T-helper 2 cell treated with Interferon-gamma antibody and Interleukin-4, amounts not matched to agents 5 μg/mL and 100 μg/mL, for 36 hours (primary cell): ENCODE results near the gene GRM8.

Experiments
- DNase-seq: peaks from one replicate; pipeline ENCODE4 v3.0.0; 2021; ENCODE audit warnings: low spot score
- H3K27ac Mint-ChIP-seq: one replicate; pipeline ENCODE4 v1.8.0; 2021; ENCODE audit warnings: mild to moderate bottlenecking, mixed read lengths
- H3K27me3 Mint-ChIP-seq: one replicate; pipeline ENCODE4 v1.8.0; 2021; ENCODE audit warnings: low read depth, mixed read lengths
- H3K36me3 Mint-ChIP-seq: one replicate; pipeline ENCODE4 v1.8.0; 2021; ENCODE audit warnings: low read depth, mixed read lengths
- H3K4me1 Mint-ChIP-seq: one replicate; pipeline ENCODE4 v1.8.0; 2021; ENCODE audit warnings: low read depth, mixed read lengths
- H3K4me3 Mint-ChIP-seq: one replicate; pipeline ENCODE4 v1.8.0; 2022; ENCODE audit warnings: mild to moderate bottlenecking, moderate library complexity, mixed read lengths
- H3K9me3 Mint-ChIP-seq: one replicate; pipeline ENCODE4 v1.8.0; 2021; ENCODE audit warnings: mixed read lengths

Gene GRM8

DNA sequence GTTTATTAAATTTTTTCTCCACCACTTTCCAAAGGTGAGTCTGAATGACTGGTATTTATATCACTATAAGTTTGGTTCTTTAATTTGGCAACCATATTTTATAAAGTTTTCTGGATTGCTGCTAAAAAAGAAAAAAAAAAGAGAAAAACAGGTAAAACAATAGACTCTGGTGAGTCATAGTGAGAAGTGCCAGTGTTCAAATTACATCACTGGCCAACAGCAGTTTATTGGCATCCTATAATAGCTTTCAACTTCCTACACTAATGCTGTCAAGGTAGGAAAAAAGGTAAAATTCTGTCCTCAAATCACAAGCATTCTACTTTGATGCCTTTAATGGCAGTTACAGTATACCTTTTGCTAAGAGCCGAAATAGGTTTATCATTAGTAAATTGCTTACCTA lies 808.8 kb downstream of the GRM8 start:
- H3K36me3 Mint-ChIP-seq: no peaks in the 10 kb centered on the region
- H3K27ac Mint-ChIP-seq: no peak overlapping the region
- DNase-seq: no peak
- H3K4me3 Mint-ChIP-seq: no peak overlapping the region
- H3K4me1 Mint-ChIP-seq: no peaks in the 10 kb centered on the region
- peaks cover 5% of the 10 kb centered on the region for H3K9me3 Mint-ChIP-seq
- no peaks in the 10 kb centered on the region for H3K27me3 Mint-ChIP-seq

DNA sequence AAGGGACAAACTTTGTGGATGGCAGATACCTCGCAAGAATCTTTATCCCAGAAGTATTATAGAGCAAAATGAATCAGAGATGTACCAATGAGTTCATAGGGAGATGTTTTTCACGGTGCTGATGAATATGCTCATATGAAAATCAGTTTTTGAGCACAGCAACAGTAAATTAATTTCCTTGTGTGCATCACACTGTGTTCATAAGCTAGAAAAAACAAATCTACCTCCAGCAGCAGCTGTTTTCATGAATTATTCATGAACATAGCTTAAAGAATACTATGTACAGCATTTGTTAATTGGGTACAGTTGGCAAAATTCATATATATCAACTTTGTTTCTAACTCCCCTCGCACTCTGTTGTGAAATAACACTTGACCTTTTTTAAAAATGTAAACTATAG lies 809.8 kb downstream of the GRM8 start:
- H3K9me3 Mint-ChIP-seq: peaks cover 5% of the 10 kb centered on the region
- H3K4me1 Mint-ChIP-seq: no peaks in the 10 kb centered on the region
- no peak overlapping the region for H3K27ac Mint-ChIP-seq
- H3K27me3 Mint-ChIP-seq: no peaks in the 10 kb centered on the region
- no peak overlapping the region for H3K4me3 Mint-ChIP-seq
- DNase-seq: no peak
- no peaks in the 10 kb centered on the region for H3K36me3 Mint-ChIP-seq

DNA sequence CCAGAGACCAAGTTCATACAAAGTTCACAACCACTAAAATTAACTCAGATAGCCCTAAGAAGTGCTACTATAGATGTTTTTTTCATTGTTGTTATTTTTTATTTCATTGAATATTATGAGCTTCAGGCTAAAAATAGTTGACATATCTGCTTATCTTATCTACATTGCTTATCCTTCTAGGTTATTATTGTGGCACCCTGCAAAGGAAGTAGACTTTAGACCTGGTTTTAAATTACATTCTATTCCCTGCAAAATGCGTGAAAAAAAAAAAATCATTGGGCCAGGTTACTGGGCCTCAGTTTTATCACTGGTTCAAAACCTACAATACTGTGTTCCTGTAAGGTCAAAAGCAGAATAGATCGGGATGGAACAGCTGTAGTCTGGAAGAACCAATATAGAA lies 811.0 kb downstream of the GRM8 start:
- Mint-ChIP-seq H3K27ac (no peak overlapping the region), H3K4me1 (no peaks in the 10 kb centered on the region), H3K36me3 (no peaks in the 10 kb centered on the region), H3K27me3 (no peaks in the 10 kb centered on the region), H3K4me3 (no peak overlapping the region), H3K9me3 (no peaks in the 10 kb centered on the region)
- DNase-seq: no peak

DNA sequence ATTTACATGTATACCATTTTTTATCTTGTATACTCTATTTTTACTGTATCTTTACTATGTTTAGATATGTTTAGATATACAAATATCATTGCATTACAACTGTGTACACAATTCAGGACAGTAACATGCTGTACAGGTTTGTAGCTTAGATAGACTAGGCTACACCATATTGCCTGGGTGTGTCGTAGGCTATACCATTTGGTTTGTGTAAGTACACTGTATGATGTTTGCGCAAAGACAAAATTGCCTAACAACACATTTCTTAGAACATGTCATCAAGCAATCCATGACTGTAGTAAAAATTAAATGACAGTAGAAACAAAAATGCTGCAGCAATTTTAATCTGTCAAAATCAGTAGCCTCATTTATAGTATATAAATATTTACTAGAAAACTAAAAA lies 812.2 kb downstream of the GRM8 start:
- DNase-seq: no peak
- H3K36me3 Mint-ChIP-seq: no peaks in the 10 kb centered on the region
- no peaks in the 10 kb centered on the region for H3K9me3 Mint-ChIP-seq
- no peak overlapping the region for H3K4me3 Mint-ChIP-seq
- no peaks in the 10 kb centered on the region for H3K4me1 Mint-ChIP-seq
- H3K27me3 Mint-ChIP-seq: no peaks in the 10 kb centered on the region
- no peak overlapping the region for H3K27ac Mint-ChIP-seq

DNA sequence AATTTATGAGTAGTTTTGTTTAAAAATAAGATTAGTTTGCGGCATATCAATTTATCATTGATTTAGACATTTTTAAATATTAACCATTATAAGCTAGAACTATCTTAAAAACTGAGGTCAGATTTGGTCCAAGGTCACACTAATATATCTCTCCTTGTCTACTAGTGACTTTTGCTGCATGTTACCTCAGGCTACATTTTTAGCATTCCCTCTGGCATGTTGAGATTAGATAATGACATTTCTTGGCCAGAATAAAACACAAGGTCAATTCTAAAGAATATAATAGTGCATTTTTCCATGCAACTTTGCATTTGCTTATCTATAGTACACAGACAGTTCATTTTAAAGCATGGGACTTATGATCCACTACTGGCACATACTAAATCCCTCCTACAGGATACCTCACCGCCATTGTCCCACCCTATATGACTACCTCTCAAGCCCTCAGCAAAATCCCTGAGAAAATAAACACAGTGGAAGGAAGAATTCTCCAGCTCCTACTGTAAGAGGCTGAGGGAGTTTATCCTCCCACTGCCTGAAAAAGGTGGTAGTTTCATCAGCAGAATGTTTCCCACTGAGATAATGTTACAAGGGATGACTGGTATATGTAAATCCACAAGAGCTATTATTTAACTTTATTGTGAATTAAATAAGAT lies 816.4 kb downstream of the GRM8 start:
- DNase-seq: no peak
- Mint-ChIP-seq H3K4me1 (no peaks in the 10 kb centered on the region), H3K27me3 (no peaks in the 10 kb centered on the region), H3K36me3 (no peaks in the 10 kb centered on the region), H3K9me3 (no peaks in the 10 kb centered on the region), H3K27ac (no peak overlapping the region), H3K4me3 (no peak overlapping the region)

DNA sequence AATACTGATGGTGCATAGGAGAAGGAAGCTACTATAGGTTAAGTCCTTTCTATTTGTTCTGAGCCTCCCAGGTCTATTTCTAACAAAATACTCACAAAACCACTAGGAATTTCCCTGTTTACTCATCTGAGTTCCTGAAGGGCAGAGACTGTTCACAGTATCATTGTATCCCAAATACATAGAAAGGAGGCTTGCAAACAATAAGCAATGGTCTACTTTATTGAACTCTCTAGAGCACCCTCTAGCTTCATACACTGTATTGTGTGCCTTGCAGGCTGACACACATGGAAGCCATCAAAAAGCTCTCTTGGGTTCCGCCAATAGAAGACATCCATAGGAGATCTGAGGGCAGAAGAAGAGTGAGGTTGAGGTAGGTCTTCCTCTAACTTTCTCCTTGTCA lies 826.1 kb downstream of the GRM8 start:
- no peaks in the 10 kb centered on the region for H3K4me1 Mint-ChIP-seq
- no peaks in the 10 kb centered on the region for H3K27me3 Mint-ChIP-seq
- no peak overlapping the region for H3K4me3 Mint-ChIP-seq
- no peak for DNase-seq
- no peaks in the 10 kb centered on the region for H3K36me3 Mint-ChIP-seq
- peaks cover 9% of the 10 kb centered on the region for H3K9me3 Mint-ChIP-seq
- H3K27ac Mint-ChIP-seq: no peak overlapping the region

DNA sequence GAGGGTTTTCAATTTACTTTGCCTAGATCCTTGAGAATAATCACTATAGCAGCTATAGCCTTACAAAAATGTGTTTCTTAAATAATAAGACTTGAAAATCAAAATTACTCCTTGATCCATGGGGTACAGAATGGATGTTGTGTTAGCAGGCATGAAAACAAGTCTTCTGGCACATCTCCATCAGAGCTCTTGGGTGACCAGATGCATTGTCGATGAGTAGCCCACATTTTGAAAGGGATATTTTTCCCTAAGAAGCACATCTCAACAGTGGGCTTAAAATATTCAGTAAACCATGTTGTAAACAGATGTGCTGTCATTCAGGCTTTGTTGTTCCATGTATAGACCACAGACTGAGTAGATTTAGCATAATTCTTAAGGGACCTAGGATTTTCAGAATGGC lies 827.8 kb downstream of the GRM8 start:
- Mint-ChIP-seq H3K4me1 (no peaks in the 10 kb centered on the region), H3K9me3 (peaks cover 14% of the 10 kb centered on the region), H3K27me3 (no peaks in the 10 kb centered on the region), H3K36me3 (no peaks in the 10 kb centered on the region), H3K4me3 (no peak overlapping the region), H3K27ac (no peak overlapping the region)
- no peak for DNase-seq

DNA sequence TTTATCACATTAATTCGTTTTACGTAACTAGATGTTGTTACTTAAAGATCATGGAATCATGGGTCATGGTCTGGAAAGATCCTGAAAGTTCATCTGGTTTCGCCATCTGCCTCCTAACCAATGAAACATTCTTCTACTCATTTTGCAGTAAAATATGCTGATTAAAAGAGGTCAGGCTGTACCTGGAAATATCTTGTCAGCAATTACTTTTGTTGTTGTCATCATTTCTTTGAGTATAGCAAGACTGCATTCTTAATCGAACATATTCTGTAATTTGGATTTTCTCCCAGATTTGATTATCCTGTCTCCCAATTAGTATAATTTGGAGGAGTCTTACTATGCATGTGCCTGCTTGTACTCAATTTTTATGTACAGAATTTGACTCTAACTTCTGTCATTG lies 833.7 kb downstream of the GRM8 start:
- H3K9me3 Mint-ChIP-seq: peaks cover 15% of the 10 kb centered on the region
- H3K27ac Mint-ChIP-seq: no peak overlapping the region
- no peak for DNase-seq
- H3K4me3 Mint-ChIP-seq: no peak overlapping the region
- H3K36me3 Mint-ChIP-seq: no peaks in the 10 kb centered on the region
- H3K4me1 Mint-ChIP-seq: no peaks in the 10 kb centered on the region
- H3K27me3 Mint-ChIP-seq: no peaks in the 10 kb centered on the region

DNA sequence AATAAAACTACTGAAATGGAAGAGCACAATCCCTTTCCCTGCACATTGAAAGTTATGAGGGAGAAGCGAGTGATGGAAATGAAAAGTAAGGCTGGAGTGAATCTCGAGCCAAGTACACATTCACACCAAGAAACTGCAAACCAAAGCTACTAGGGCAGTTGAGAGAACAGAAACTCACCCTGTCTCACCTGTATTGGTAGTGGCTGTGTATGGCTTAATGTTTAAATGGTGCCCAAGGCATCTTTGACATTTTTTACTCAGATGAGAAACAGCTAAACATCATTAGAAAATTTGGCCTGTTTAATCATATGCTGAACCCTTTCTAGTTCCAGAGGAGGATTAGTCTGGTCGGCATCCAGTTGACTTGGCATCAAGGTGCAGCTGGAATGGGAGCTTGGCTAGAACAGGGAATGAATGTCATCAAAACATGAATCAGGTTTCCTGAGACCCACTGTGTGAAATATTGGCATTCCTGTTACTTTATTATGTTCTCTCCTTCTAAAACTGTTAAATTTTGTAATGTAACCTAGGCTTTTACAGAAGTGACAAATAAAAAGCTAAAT lies 840.8 kb downstream of the GRM8 start:
- no peak overlapping the region for H3K4me3 Mint-ChIP-seq
- no peak overlapping the region for H3K27ac Mint-ChIP-seq
- no peak for DNase-seq
- H3K4me1 Mint-ChIP-seq: no peaks in the 10 kb centered on the region
- H3K9me3 Mint-ChIP-seq: peaks cover 6% of the 10 kb centered on the region
- no peaks in the 10 kb centered on the region for H3K36me3 Mint-ChIP-seq
- H3K27me3 Mint-ChIP-seq: no peaks in the 10 kb centered on the region

DNA sequence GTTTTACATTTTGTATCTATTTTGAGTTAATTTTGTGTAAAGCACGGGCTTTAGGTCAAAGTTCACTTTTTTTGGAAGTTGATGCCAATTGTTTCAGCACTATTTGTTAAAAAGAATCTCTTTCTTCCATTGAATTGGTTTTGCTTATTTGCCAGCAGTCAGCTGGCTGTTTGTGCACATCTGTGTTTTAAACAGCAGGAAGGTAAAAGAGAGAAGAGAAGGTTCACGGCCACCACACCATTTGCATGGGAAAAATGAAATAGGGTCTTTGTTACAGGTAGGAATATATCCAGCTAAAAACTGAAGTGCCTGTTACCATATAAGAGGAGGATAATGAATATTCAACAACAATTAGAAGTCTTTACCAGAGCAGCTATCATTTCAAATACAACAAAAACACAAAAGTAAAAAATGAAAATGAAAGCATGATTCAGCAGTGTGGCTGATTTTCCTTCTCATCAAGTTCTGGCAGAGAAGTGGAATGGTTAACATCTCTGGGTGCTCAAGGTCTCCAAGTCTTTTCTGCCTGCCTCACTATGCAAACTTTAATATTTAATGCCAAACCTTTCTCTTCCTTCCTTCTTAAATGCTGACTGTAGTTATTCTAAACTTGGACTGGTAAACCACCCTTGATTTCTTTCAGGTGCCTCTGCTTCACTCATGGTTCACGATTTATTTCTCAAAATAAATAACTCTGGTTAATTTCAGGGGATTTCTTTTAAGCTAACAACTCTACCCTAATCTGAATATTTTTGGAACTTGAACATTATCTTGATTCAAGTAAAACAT lies 841.5 kb downstream of the GRM8 start:
- H3K9me3 Mint-ChIP-seq: no peaks in the 10 kb centered on the region

DNA sequence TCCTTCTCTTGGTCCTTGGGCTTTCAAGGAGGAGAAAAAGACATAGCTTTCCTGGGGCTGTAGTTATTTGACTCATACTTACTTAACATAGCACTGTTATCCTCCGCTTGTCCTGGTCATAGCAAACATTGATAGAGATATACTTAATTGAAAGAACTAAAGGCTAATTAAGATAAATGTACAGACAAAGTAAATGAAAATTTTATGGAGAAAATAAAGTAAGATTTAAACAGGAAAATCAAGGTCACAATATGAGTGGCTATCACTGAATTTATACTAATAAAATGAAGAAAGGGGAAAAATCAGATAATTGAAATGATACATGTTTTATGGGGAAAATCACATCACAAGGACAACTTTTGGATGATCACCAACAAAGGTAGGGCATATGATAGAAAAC lies 849.7 kb downstream of the GRM8 start:
- Mint-ChIP-seq H3K4me1 (no peaks in the 10 kb centered on the region), H3K36me3 (no peaks in the 10 kb centered on the region), H3K9me3 (no peaks in the 10 kb centered on the region), H3K27me3 (no peaks in the 10 kb centered on the region), H3K4me3 (no peak overlapping the region), H3K27ac (no peak overlapping the region)
- DNase-seq: no peak

More for the DNA sequence above, 841.5 kb downstream of the GRM8 start:
- no peaks in the 10 kb centered on the region for H3K27me3 Mint-ChIP-seq
- DNase-seq: no peak
- H3K4me1 Mint-ChIP-seq: no peaks in the 10 kb centered on the region
- no peak overlapping the region for H3K4me3 Mint-ChIP-seq
- no peak overlapping the region for H3K27ac Mint-ChIP-seq
- no peaks in the 10 kb centered on the region for H3K36me3 Mint-ChIP-seq

DNA sequence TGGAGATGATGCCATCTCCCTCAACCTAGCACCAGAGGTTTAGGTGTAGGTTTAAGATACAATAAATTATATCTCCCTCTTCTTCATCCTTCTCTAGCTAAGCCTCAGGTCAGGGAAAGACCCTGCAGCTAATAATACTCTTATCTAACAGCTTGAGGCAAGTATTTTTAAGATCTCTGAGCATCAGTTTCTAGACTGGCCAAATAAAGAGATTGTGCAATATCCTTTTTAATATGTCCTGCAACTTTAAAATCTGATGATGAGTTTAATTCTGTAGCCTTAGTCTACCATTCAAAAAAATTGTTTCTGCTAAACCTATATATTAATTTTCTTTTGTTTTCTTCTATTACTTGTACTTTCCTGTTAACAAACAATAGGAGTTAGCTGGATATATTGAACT lies 850.8 kb downstream of the GRM8 start:
- Mint-ChIP-seq H3K4me1 (no peaks in the 10 kb centered on the region), H3K27ac (no peak overlapping the region), H3K36me3 (no peaks in the 10 kb centered on the region), H3K4me3 (no peak overlapping the region), H3K27me3 (no peaks in the 10 kb centered on the region), H3K9me3 (no peaks in the 10 kb centered on the region)
- DNase-seq: no peak

DNA sequence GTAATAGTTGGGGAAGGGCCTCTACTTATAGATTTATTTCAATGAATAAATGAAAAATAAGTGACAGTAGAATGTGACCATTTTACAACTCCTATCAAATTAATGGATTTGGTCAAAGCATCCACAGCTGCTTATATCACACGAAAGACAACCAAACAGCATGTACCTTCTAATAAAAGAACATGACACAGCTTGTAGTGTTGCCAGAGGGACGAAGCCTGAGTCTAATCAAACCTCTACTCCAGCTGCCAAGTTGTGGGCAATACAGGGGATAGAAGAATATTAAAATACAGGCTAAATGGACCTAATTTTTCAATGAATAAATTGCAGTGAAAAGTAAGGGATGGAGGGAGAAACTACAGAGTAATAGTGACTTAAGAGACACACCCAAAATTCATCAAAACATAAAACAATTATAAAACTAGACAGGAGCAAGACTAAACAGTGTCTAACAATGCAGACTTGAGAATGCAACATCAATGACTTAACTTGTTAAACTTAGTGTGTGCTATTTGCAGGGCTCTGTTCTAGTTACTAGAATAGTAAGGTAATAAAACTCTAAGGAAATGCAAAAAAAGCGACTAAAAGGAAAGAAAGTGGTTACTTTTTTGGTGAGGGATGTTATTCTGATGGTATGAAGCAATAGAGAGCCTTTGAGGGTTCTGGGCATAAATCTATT lies 853.8 kb downstream of the GRM8 start:
- Mint-ChIP-seq H3K4me3 (no peak overlapping the region), H3K27me3 (no peaks in the 10 kb centered on the region), H3K4me1 (no peaks in the 10 kb centered on the region), H3K27ac (no peak overlapping the region), H3K36me3 (no peaks in the 10 kb centered on the region), H3K9me3 (peaks cover 6% of the 10 kb centered on the region)
- DNase-seq: no peak

DNA sequence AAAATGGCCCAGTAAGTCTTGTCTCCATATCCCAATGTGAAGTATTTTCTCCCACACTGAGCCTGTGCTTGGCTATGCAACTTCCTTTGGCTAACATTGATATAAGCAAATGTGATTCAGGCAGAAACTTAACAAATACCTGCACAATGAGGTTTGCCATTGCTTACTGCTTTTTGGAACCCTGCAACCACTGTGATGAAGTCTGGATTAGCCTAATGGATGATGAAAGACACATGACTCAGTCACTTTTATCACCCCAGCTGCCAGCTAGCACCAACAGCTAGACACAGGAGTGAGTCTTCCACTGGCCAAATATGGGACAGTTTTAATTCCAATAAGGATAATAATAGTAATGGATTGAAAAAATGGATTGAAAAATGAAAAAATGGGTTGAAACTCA lies 854.5 kb downstream of the GRM8 start:
- H3K27me3 Mint-ChIP-seq: no peaks in the 10 kb centered on the region
- peaks cover 10% of the 10 kb centered on the region for H3K9me3 Mint-ChIP-seq
- H3K4me3 Mint-ChIP-seq: no peak overlapping the region
- no peaks in the 10 kb centered on the region for H3K36me3 Mint-ChIP-seq
- DNase-seq: no peak
- no peaks in the 10 kb centered on the region for H3K4me1 Mint-ChIP-seq
- no peak overlapping the region for H3K27ac Mint-ChIP-seq
